ENCODE results near the gene TRDN. TPM values are rescaled to one million over a fixed set of nuclear protein-coding genes. Genes with fewer than 3 reads are reported as not detected.

The TRDN gene
- total RNA-seq, 2 experiments from 2014 or later: not detected

Other genes with a start within 250 kb of the TRDN start
- not detected for gene NKAIN2, start 166.9 kb upstream of the TRDN start, total RNA-seq

Data from activated CD4-positive, alpha-beta T cell treated with anti-CD3 and anti-CD28 coated beads, Interleukin-2, amount 10 ng/mL, durations not matched to agents 7 days and 5 days (primary cell).